Dendritic cell treated with granulocyte-macrophage colony-stimulating factor and Interleukin-4, amounts not matched to agents 40 ng/mL and 50 ng/mL, for 4 days (primary cell): ENCODE data around the gene ZNF821.
"Not testable (repeated sequence)": the region's sequence is repeated elsewhere in the genome, so short reads cannot be mapped to it uniquely, and the experiment has no call there.

Source experiments
- H3K27ac Mint-ChIP-seq: one replicate; pipeline ENCODE4 v1.8.0; 2022; ENCODE audit warnings: mild to moderate bottlenecking, mixed read lengths
- H3K27me3 Mint-ChIP-seq: one replicate; pipeline ENCODE4 v1.8.0; 2022; ENCODE audit warnings: mild to moderate bottlenecking, mixed read lengths
- H3K36me3 Mint-ChIP-seq: one replicate; pipeline ENCODE4 v1.8.0; 2022; ENCODE audit warnings: low read depth, mixed read lengths
- H3K4me1 Mint-ChIP-seq: one replicate; pipeline ENCODE4 v1.8.0; 2022; ENCODE audit warnings: low read depth, mixed read lengths
- H3K4me3 Mint-ChIP-seq: one replicate; pipeline ENCODE4 v1.8.0; 2022; ENCODE audit warnings: mild to moderate bottlenecking, moderate library complexity, mixed read lengths
- H3K9me3 Mint-ChIP-seq: one replicate; pipeline ENCODE4 v1.8.0; 2022; ENCODE audit warnings: mixed read lengths
- intact Hi-C: fragments of 100-400 bp; cut with micrococcal nuclease; formaldehyde crosslinking; loops from one replicate; pipeline ENCODE4 v1.15.0; 2022

The ZNF821 gene

DNA sequence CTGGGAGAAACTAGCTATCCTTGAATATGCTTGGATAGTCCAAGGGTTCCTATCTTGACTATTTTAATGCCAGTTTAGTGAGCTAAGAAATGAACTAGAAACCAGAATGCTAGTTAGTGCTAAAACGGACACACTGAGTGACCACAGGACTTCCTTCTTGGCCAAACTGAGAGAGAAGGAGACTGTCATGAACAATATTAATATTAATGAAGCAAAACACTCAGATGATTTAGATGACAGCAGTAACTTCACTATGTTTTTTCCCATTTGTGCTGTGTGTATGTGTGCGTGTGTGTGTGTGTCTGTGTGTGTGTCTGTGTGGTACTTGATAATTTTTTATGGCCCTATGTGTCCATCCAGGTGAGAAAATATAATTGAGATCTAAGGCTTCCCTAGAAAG is 40.4 kb downstream of the ZNF821 start:
- Mint-ChIP-seq H3K27ac (no peak overlapping the region), H3K36me3 (peaks cover 25% of the 10 kb centered on the region), H3K4me1 (peaks cover 20% of the 10 kb centered on the region), H3K9me3 (no peaks in the 10 kb centered on the region), H3K4me3 (no peak overlapping the region), H3K27me3 (no peaks in the 10 kb centered on the region)
- intact Hi-C loops: no loop called here

DNA sequence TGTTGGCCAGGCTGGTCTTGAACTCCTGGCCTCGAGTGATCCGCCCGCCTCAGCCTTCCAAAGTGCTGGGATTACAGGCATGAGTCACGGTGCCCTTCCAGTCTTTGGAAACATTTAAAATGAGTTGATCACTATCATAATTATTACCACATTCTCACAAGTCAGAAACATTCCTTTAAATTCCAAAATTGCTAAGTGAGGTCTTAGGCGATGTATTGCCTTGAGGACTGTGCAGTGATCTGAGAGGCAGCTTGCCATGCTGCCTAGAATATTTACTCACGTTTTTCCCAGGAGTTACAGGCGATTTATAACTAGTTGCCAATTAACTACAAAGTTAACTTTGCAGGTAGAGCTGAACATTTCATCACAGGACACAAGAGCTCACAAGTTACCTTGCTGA is 43.9 kb downstream of the ZNF821 start:
- Mint-ChIP-seq H3K4me3 (no peak overlapping the region), H3K27me3 (no peaks in the 10 kb centered on the region), H3K27ac (no peak overlapping the region), H3K36me3 (no peaks in the 10 kb centered on the region), H3K9me3 (no peaks in the 10 kb centered on the region), H3K4me1 (peaks cover 6% of the 10 kb centered on the region)
- intact Hi-C loops: no loop called here

DNA sequence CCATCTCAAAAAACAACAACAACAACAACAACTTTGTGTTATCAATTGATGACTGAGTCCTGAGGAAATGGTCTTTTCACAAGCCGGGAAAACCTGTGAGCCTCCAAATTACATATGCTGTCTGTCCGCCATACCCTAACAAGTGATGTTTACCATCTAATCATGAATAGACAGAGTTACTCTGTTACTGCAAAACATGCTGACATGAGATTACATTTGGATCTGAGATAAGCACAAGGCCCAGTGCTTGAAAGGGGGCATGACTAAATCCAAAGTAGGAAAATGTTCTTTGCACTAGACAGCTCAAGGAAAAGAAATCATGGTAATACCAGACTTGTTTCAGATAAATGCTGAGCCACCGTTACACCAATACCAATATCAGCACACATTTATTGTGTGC is 46.8 kb downstream of the ZNF821 start:
- no peak overlapping the region for H3K4me3 Mint-ChIP-seq
- no peaks in the 10 kb centered on the region for H3K4me1 Mint-ChIP-seq
- intact Hi-C loops: no loop called here
- no peak overlapping the region for H3K27ac Mint-ChIP-seq
- no peaks in the 10 kb centered on the region for H3K36me3 Mint-ChIP-seq
- H3K9me3 Mint-ChIP-seq: no peaks in the 10 kb centered on the region
- no peaks in the 10 kb centered on the region for H3K27me3 Mint-ChIP-seq

DNA sequence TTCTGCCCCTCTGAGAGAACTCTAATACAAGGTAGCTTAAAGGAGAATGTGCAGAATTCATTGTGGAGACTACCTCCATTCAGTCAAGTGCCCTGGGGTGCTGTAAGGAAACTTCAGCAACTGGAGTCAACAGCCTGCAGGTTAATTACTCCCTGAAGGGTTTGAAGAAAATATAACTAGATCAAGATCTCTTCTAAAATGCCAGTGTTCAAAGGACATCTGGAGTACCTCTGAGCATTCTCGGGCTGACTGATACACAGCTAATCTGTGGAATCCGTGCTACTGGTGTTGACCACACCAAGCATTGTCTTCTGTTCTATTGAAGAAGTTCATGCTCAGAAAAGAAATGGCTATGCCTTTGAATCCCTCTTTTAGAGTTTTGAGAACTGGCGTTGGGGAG is 49.7 kb downstream of the ZNF821 start:
- peaks cover 4% of the 10 kb centered on the region for H3K4me1 Mint-ChIP-seq
- no peaks in the 10 kb centered on the region for H3K9me3 Mint-ChIP-seq
- no peaks in the 10 kb centered on the region for H3K36me3 Mint-ChIP-seq
- intact Hi-C loops: no loop called here
- no peak overlapping the region for H3K27ac Mint-ChIP-seq
- H3K4me3 Mint-ChIP-seq: no peak overlapping the region
- no peaks in the 10 kb centered on the region for H3K27me3 Mint-ChIP-seq

DNA sequence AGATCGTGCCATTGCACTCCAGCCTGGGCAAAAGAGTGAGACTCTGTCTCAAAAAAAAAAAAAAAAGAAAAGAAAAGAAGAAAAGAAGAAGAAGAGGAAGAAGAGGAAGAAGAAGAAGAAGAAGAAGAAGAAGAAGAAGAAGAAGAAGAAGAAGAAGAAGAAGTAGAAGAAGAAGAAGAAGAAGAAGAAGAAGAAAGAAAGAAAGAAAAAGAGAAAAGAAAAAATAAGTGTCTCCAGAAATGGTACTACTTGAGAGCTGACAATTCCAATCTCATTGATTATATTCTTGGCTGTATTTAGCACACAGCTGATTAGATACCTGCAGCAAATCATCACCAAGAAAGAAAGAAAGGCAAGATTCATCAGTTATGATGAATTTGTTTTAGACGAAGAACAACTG is 51.9 kb downstream of the ZNF821 start:
- H3K27ac Mint-ChIP-seq, intact Hi-C loops, H3K4me3 Mint-ChIP-seq, H3K27me3 Mint-ChIP-seq, H3K36me3 Mint-ChIP-seq, H3K4me1 Mint-ChIP-seq, H3K9me3 Mint-ChIP-seq: not testable (repeated sequence)

DNA sequence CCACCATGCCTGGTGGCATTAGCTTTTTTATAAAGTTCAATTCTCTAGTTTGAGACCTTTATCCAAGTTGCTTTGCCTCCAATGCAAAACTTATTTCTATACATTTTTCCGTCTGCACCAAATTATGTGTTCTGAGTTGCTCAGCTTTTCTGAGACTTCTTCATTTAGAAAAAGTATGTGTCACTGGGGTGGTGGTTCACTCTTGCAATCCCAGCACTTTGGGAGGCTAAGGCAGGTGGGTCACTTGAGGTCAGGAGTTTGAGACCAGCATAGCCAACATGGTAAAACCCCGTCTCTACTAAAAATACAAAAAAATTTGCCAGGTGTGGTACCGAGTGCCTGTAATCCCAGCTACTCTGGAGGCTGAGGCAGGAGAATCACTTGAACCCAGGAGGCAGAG is 52.3 kb downstream of the ZNF821 start:
- H3K4me1 Mint-ChIP-seq, H3K27ac Mint-ChIP-seq, H3K4me3 Mint-ChIP-seq: not testable (repeated sequence)

DNA sequence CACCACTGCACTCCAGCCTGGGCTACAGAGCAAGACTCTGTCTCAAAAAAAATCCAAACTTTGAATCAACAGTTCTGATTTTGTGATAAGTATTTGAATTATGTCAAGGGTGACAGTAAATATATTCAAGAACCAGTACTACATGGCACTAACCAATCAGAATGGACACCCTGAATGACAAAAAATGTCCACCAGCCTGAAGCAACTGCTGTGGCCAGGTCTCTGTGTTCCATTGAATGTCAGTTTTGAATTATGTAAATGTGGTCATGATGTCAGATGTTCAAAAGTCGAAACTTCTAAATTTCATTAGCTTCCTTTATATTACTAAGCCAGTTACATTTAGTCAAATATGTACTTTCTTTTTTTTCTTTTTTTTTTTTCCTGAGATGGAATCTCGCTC is 53.6 kb downstream of the ZNF821 start:
- Mint-ChIP-seq H3K27ac (no peak overlapping the region), H3K4me3 (no peak overlapping the region), H3K4me1 (peaks cover 4% of the 10 kb centered on the region), H3K9me3 (no peaks in the 10 kb centered on the region), H3K27me3 (no peaks in the 10 kb centered on the region), H3K36me3 (peaks cover 10% of the 10 kb centered on the region)
- intact Hi-C loops: no loop called here

More for the DNA sequence above, 52.3 kb downstream of the ZNF821 start:
- H3K36me3 Mint-ChIP-seq, intact Hi-C loops, H3K9me3 Mint-ChIP-seq, H3K27me3 Mint-ChIP-seq: not testable (repeated sequence)

DNA sequence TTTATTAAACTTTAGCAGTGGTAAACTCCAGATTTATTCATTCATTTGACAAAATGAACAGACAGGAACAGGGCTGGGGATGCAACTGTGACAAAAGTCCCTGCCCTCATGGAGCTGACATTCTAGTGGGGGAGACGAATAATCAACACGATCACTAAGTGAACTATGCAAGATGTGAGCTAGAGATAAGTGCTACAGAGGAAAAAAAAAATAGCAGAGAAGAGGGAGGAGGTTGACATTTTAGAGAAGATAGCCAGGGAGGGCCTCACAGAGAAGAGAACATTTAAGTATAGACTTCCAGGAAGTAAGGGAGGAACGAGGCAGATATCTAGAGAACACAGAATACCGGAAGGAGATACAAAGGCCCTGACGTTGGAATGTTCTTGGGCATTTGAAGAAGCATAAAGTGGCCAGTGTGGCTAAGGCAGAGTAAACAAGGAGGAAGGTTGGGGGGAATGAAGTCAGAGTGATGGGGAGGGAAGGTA is 57.4 kb downstream of the ZNF821 start:
- Mint-ChIP-seq H3K27me3 (no peaks in the 10 kb centered on the region), H3K4me1 (no peaks in the 10 kb centered on the region), H3K9me3 (no peaks in the 10 kb centered on the region), H3K4me3 (no peak overlapping the region), H3K36me3 (peaks cover 23% of the 10 kb centered on the region), H3K27ac (no peak overlapping the region)
- intact Hi-C loops: no loop called here

DNA sequence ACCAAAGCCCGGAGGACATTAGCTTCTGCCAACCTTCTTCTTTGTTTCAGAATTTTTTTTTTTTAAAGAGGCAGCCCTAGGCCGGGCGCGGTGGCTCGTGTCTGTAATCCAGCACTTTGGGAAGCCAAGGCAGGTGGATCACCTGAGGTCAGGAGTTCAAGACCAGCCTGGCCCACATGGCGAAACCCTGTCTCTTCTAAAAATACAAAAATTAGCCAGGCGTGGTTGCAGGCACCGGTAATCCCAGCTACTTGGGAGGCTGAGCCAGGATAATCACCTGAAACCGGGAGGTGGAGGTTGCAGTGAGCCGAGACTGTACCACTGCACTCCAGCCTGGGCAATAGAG is 66.9 kb downstream of the ZNF821 start:
- H3K27me3 Mint-ChIP-seq, H3K4me3 Mint-ChIP-seq, H3K27ac Mint-ChIP-seq, H3K9me3 Mint-ChIP-seq, H3K4me1 Mint-ChIP-seq, intact Hi-C loops: not testable (repeated sequence)
- peaks cover 16% of the 10 kb centered on the region for H3K36me3 Mint-ChIP-seq

DNA sequence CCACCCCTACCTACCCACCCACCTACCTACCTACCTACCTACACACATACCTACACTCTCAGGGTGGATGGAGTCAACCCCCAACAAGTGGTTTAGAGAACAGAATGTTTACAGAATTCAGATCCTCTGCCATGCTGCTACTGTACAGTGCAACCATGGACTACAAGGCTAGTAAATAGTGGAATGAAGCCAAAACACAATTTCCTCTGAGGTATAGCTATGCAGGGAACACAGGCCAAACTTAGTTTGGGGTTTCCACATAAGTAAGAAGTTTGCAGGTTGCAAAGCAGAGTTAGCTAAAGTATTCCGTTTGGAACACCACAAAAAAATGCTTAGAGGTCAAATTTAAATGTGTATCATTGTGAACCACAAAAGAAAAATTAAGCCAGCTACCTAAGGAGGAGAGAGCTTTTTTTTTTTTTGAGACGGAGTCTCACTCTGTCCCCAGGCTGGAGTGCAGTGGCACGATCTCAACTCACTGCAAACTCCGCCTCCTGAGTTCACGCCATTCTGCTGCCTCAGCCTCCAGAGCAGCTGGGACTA is 72.7 kb downstream of the ZNF821 start:
- peaks cover 19% of the 10 kb centered on the region for H3K4me1 Mint-ChIP-seq
- H3K4me3 Mint-ChIP-seq: no peak overlapping the region
- peak overlapping the region; percentile 37 for H3K27ac Mint-ChIP-seq
- no peaks in the 10 kb centered on the region for H3K9me3 Mint-ChIP-seq
- peaks cover 26% of the 10 kb centered on the region for H3K36me3 Mint-ChIP-seq
- no peaks in the 10 kb centered on the region for H3K27me3 Mint-ChIP-seq
- intact Hi-C loops: no loop called here

DNA sequence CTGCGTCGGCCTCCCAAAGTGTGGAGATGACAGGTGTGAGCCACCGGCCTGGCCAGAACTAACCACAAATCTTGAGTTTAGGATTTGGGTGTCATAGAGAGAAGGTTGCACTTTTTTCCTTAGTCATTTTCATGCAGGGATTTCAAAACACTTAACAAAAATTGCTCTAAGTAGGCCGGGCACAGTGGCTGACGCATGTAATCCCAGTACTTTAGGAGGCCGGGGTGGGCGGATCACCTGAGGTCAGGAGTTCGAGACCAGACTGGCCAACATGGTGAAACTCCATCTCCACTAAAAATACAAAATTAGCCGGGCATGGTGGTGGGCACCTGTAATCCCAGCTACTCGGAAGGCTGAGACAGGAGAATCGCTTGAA is 73.8 kb downstream of the ZNF821 start:
- intact Hi-C loops, H3K9me3 Mint-ChIP-seq, H3K27me3 Mint-ChIP-seq, H3K4me3 Mint-ChIP-seq: not testable (repeated sequence)
- peak overlapping the region; percentile 98 for H3K27ac Mint-ChIP-seq
- H3K4me1 Mint-ChIP-seq: peaks cover 19% of the 10 kb centered on the region
- H3K36me3 Mint-ChIP-seq: peaks cover 30% of the 10 kb centered on the region
